A673 (cell line): Measurements from ENCODE around the gene B3GALT2. TPM values are rescaled to one million over a fixed set of nuclear protein-coding genes. Genes with fewer than 3 reads are reported as not detected.
"Not testable (repeated sequence)": the region's sequence is repeated elsewhere in the genome, so short reads cannot be mapped to it uniquely, and the experiment has no call there.

Experiments used
- BruUV-seq: library from RNA; stranded (reverse); fragments of 400-500 nt; replicated peaks from 2 replicates; lab custom pipeline; 2021; lab: Mats Ljungman, UMichigan
- CTCF ChIA-PET: fragments of 300-600 bp; sonication (Branson Sonifier 250); formaldehyde crosslinking; loops from one replicate; lab custom pipeline; 2022; ENCODE audit warnings: antibody characterized with exemption; lab: Charles Lee
- POLR2A ChIA-PET: fragments of 300-600 bp; sonication (Branson Sonifier 250); formaldehyde crosslinking; loops from one replicate; lab custom pipeline; 2022; ENCODE audit warnings: antibody characterized with exemption; ENCODE audit not compliant: low non-redundant PET; lab: Charles Lee
- DNase-seq: peaks from one replicate; pipeline ENCODE4 v3.0.0-alpha.2; 2015; ENCODE audit warnings: low spot score
- H3K27ac ChIP-seq: fragments of 200-600 bp; sonication (generic); 2 replicates; pipeline ENCODE4 v1.5.1; 2016; ENCODE audit warnings: mixed run types, low read depth, mild to moderate bottlenecking, mixed read lengths, antibody characterized with exemption, low read length; ENCODE audit not compliant: poor library complexity, severe bottlenecking
- H3K27me3 ChIP-seq: fragments of 200-600 bp; sonication (generic); replicated peaks from 2 replicates; pipeline ENCODE4 v1.6.1; 2017; ENCODE audit warnings: mixed run types, low read depth, mild to moderate bottlenecking, mixed read lengths, antibody characterized with exemption, low read length; ENCODE audit not compliant: insufficient read depth, poor library complexity
- H3K36me3 ChIP-seq: fragments of 200-600 bp; sonication (generic); 2 replicates; pipeline ENCODE4 v1.6.1; 2016; ENCODE audit warnings: mixed run types, mild to moderate bottlenecking, mixed read lengths, antibody characterized with exemption, low read length; ENCODE audit not compliant: insufficient read depth, poor library complexity, severe bottlenecking
- H3K4me1 ChIP-seq: fragments of 200-600 bp; sonication (generic); 2 replicates; pipeline ENCODE4 v1.6.1; 2017; ENCODE audit warnings: mixed run types, mild to moderate bottlenecking, mixed read lengths, antibody characterized with exemption, low read length; ENCODE audit not compliant: insufficient read depth, poor library complexity, severe bottlenecking
- H3K4me3 ChIP-seq: fragments of 200-600 bp; sonication (generic); 2 replicates; pipeline ENCODE4 v1.5.1; 2016; ENCODE audit warnings: low read depth, mixed run types, mild to moderate bottlenecking, mixed read lengths, low read length; ENCODE audit not compliant: poor library complexity, severe bottlenecking
- H3K9me3 ChIP-seq: fragments of 200-600 bp; sonication (generic); 2 replicates; pipeline ENCODE4 v1.6.1; 2016; ENCODE audit warnings: mixed run types, low read depth, mild to moderate bottlenecking, mixed read lengths, antibody characterized with exemption, low read length; ENCODE audit not compliant: poor library complexity, severe bottlenecking
- CTCF ChIP-seq: fragments of 300-800, 200-600 bp; sonication (generic); conservative IDR thresholded peaks from 2 replicates; pipeline ENCODE4 v1.5.1; 2017; ENCODE audit warnings: low read depth, mild to moderate bottlenecking, antibody characterized with exemption, low read length, moderate library complexity, mixed read lengths
- EZH2 ChIP-seq: fragments of 200-600 bp; sonication (generic); IDR thresholded peaks from 2 replicates; pipeline ENCODE4 v1.6.1; 2017; ENCODE audit warnings: borderline replicate concordance, low read depth, mild to moderate bottlenecking, mixed read lengths, antibody characterized with exemption, low read length; ENCODE audit not compliant: poor library complexity, severe bottlenecking
- intact Hi-C: fragments of 100-400 bp; cut with micrococcal nuclease; formaldehyde crosslinking; loops from one replicate; pipeline ENCODE4 v1.10.0; 2022; ENCODE audit not compliant: unreplicated experiment
- total RNA-seq: library from RNA; stranded (reverse); gene quantifications from 2 replicates; pipeline ENCODE4 v1.2.3, GENCODE V29; 2021

B3GALT2 gene
- total RNA-seq, 1 experiment from 2014 or later = 0.39 TPM

GRCh38 chr1:193189442-193190095 is 3.2 kb upstream of the B3GALT2 start:
- no peaks in the 10 kb centered on the region for H3K27me3 ChIP-seq
- intact Hi-C loops = loop anchor here (10.0 kb wide), 2 partner anchors 215 to 1105 kb away; no protein-coding TSS in a partner anchor
- no TSS peak for BruUV-seq
- no peak overlapping the region for H3K4me3 ChIP-seq
- TF ChIP-seq EZH2 (no peak), CTCF (no peak)
- ChIA-PET CTCF (no interaction called here), POLR2A (no interaction called here)
- DNase-seq = no peak
- H3K9me3 ChIP-seq = peaks cover 7% of the 10 kb centered on the region
- no peaks in the 10 kb centered on the region for H3K36me3 ChIP-seq
- H3K27ac ChIP-seq = no peak overlapping the region
- peaks cover 50% of the 10 kb centered on the region for H3K4me1 ChIP-seq

DNA sequence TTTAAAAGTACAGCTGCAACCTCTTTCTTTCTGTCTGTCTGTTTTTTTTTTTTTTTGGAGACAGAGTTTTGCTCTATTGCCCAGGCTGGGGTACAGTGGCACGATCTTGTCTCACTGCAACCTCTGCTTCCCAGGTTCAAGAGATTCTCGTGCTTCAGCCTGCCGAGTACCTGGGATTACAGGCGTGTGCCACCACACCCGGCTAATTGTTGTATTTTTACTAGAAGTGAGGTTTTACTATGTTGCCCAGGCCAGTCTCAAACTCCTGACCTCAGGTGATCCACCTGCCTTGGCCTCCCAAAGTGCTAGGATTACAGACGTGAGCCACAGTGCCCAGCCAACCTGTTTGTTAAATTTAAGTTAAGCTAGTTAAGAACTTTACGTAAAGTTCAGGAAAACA is 2.5 kb upstream of the B3GALT2 start:
- CTCF ChIA-PET, DNase-seq, BruUV-seq, H3K4me3 ChIP-seq, H3K36me3 ChIP-seq, H3K27me3 ChIP-seq, H3K9me3 ChIP-seq, POLR2A ChIA-PET, H3K27ac ChIP-seq: not testable (repeated sequence)
- peaks cover 50% of the 10 kb centered on the region for H3K4me1 ChIP-seq
- intact Hi-C loops = loop anchor here (10.0 kb wide), 2 partner anchors 216 to 1106 kb away; no protein-coding TSS in a partner anchor

- no TSS peak for BruUV-seq
- no peaks in the 10 kb centered on the region for H3K27me3 ChIP-seq
- H3K27ac ChIP-seq = peak overlapping the region; percentile 48
- no peak for DNase-seq
- intact Hi-C loops = loop anchor here (10.0 kb wide), 2 partner anchors 218 to 1108 kb away; no protein-coding TSS in a partner anchor
- TF ChIP-seq CTCF (no peak), EZH2 (no peak)
- CTCF ChIA-PET = no interaction called here
- no peaks in the 10 kb centered on the region for H3K9me3 ChIP-seq
- H3K36me3 ChIP-seq = no peaks in the 10 kb centered on the region
- POLR2A ChIA-PET = no interaction called here
- no peak overlapping the region for H3K4me3 ChIP-seq
- peaks cover 64% of the 10 kb centered on the region for H3K4me1 ChIP-seq
These were observed 701 bp upstream of the B3GALT2 start for GRCh38 chr1:193187114-193187513.

DNA sequence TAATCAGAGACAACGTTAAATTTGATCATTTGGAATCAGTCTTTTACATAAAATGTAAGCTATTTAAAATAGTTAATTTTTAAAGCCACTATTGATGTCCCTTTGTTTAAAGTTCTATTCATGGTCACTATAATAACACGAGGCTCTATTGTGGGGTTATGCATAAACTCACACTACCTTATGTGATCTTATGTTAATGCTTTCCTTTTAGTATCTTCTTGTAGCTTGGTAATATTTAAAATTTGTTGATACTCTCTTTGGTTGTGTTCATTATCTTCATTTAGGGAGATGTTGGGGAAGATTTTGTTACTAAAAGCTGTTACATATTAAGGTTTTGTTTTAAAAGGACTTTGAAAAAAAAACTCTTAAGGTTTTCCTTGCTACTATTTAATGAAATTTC is 1.2 kb downstream of the B3GALT2 start:
- Histone ChIP-seq H3K4me3 (peak overlapping the region; percentile 21), H3K27ac (peak overlapping the region; percentile 48), H3K4me1 (peaks cover 62% of the 10 kb centered on the region), H3K36me3 (no peaks in the 10 kb centered on the region), H3K27me3 (no peaks in the 10 kb centered on the region), H3K9me3 (no peaks in the 10 kb centered on the region)
- DNase-seq = no peak
- no TSS peak for BruUV-seq
- no peak for TF ChIP-seq EZH2
- no peak for TF ChIP-seq CTCF
- intact Hi-C loops = loop anchor here (10.0 kb wide), 2 partner anchors 220 to 1110 kb away; no protein-coding TSS in a partner anchor
- ChIA-PET POLR2A (no interaction called here), CTCF (no interaction called here)
